Fibroblast of peridontal ligament (primary cell): Measurements from ENCODE around the gene SOX21.

Source experiments
- DNase-seq: peaks from one replicate; pipeline ENCODE4 v3.0.0-alpha.2; 2010; ENCODE audit errors: extremely low read depth

Gene SOX21

DNA sequence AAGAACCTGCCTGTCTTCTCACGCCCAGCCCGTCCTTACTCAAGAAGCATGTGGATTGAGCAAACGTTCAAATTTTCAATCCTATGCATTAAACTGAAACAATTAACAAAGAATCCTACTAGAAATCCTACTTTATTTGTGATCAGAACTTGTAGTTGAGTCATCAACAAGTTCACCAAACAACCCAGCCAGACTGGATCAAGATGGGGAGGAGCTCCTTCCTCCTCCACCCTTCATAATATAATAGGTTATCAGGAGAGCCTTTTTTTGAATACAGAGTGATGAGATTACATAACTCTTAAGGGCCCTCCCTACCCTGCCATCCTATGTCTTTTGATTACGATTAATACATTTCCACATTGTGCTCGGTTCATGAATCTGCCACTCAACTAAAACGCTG lies 32.7 kb downstream of the SOX21 start:
- no peak for DNase-seq

DNA sequence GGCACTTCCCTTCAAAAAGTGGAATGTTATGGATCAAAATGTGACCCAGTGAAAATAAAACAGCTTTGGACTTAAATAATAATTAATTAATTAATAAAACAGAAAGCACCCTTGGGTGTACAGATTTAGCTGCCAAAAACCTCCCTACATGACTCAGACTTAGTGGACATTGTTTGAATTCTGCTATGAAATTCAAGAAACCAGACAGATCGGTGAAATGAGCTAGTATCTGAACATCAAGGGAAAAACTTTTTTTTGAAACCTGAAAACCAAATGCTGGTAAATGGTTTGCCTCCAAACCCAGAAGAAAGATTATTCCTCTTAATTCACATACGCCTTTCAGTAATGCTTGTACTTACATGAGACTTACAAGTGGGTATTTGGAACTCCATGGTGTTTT lies 33.5 kb downstream of the SOX21 start:
- DNase-seq, result no peak

DNA sequence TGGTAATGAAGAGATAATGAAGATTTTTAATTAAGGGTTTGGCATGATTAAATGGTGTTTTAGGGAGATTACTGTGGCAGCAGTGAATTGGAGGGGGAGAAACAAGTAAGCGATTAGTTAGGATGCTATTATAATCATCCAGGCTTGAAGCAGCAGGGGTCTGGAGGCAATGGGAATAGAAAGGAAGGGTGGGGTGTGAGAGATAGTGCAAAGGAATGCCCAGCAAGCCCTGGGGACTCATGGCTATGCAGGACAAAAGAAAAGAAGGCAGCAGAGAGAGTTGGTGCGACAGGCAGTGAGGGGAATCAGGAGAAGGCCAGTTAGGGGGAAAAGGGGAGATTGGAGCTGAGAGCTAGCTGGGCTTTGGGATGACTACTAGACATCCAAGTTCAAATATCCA lies 34.5 kb downstream of the SOX21 start:
- no peak for DNase-seq

GRCh38 chr13:94674609-94675348 lies 37.6 kb downstream of the SOX21 start:
- DNase-seq, result peak; percentile 38

DNA sequence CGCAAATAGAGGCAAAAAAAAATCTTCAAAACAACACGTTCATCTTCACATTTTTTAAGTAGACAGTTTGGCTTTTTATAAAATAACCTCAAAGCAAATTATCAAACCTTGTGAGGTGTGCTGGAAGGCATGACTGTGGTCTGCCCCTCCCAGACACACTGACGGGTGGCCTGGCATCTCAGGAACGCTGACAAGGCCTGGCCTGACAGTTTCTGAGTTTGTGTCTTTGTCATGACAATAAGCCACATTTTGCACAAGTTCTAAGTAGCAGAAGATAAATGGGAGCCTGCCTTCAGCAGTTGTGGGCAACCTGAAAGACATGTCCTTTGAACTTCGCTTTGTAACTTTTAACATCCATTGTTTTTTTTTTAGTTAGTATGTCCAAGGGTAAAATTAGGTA lies 38.5 kb downstream of the SOX21 start:
- no peak for DNase-seq

GRCh38 chr13:94672400-94672799 lies 39.9 kb downstream of the SOX21 start:
- no peak for DNase-seq

GRCh38 chr13:94667190-94667589 lies 45.2 kb downstream of the SOX21 start:
- no peak for DNase-seq

- DNase-seq, result no peak
These were observed 46.3 kb downstream of the SOX21 start for GRCh38 chr13:94666065-94666464.

DNA sequence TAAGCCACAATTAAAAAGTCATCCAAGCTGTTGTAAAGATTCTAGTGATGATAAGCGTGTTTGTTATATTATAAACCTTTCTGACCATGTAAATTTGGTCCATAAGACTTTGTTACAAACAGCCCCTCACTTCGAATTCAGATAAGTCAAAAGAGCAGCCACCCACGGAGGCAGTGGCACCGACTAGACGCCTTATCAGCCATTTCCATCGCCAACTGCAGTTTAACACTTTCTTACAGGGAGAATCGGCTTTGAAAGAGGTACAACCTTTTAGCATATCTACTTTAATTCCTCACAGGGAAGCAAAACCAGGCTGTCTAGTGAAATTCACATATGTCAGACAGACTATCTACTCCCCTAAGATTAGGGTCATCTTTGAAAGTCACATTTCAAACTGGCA lies 47.5 kb downstream of the SOX21 start:
- DNase-seq, result no peak

GRCh38 chr13:94662274-94662945 lies 49.9 kb downstream of the SOX21 start:
- DNase-seq, result no peak

DNA sequence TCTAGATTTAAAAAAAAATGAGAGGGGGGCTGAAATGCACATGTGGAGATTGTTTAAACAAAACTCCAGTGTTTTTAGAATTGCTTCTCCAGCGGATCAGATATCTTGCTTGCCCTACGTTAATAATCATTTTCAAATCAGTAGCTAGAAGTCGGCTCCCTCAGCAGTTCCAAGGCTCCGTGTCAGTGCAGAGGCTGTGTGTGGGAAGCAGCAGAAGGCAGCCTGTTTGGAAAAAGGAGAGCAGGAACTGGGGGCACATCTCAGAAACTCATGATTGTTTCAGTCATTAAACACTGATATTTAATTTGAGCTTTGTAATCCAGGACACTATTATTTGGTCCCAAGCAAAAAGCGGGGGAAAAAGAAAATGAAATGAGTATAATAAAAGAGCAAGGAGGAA lies 50.9 kb downstream of the SOX21 start:
- DNase-seq, result no peak

DNA sequence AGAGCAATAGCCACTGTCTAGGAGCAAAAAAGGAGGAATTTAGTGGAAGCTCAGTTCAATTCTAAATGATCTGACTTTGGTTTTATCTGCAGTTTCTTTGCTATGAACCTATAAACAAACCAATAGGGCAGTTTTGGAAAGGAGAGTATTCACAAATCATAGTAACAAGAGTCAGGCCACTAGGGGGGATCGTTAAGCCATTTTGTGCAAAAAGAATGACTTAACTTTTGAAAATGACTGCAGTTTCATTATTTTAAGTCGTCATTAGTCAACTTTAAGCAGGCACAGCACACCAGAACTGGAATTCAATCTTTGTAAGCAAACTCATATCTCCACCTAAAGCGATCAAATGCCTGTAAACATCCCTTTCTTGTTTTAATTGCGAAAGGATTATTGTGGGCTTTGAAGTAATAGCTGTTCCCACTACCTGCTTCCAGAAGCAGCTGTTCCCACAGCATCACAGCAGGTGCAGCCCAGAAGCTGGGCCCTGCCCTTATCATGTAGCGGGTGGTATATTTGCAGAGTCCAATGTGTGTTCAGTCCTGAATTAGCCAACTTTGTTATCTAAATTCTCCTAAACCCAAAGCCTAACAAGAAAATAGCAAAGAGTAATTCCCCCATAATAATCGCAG lies 51.5 kb downstream of the SOX21 start:
- DNase-seq, result peak; percentile 46
